Liver (tissue), 9 donors: ENCODE measurements around the gene UBE2E2. TPM values are rescaled to one million over a fixed set of nuclear protein-coding genes. Genes with fewer than 3 reads are reported as not detected.

Source experiments
- DNase-seq: peaks from one replicate; pipeline ENCODE4 v3.0.0-alpha.2; 2017; ENCODE audit warnings: low spot score
- H3K27ac ChIP-seq, 2 donors: one replicate each; pipeline ENCODE4 v1.7.0; 2013; ENCODE audit warnings: inconsistent platforms in 2 of 2, low read length in 2 of 2, control low read depth in 1 of 2, low read depth in 1 of 2, mild to moderate bottlenecking in 1 of 2
- H3K27me3 ChIP-seq, 4 donors: one replicate each; pipeline versions ENCODE4 v1.6.1 to v1.7.0; 2013; ENCODE audit warnings: low read length in 3 of 4, inconsistent platforms in 1 of 4, mild to moderate bottlenecking in 1 of 4, moderate library complexity in 1 of 4; ENCODE audit not compliant: control insufficient read depth in 4 of 4, insufficient read depth in 4 of 4
- H3K36me3 ChIP-seq, 4 donors: one replicate each; pipeline versions ENCODE4 v1.6.1 to v1.7.0; 2013; ENCODE audit warnings: low read length in 3 of 4, mild to moderate bottlenecking in 3 of 4, low read depth in 1 of 4, moderate library complexity in 1 of 4; ENCODE audit not compliant: control insufficient read depth in 4 of 4, insufficient read depth in 3 of 4
- H3K4me1 ChIP-seq, 4 donors: one replicate each; pipeline versions ENCODE4 v1.6.1 to v1.7.0; 2013; ENCODE audit warnings: low read length in 3 of 4, mild to moderate bottlenecking in 3 of 4, moderate library complexity in 1 of 4; ENCODE audit not compliant: control insufficient read depth in 4 of 4, insufficient read depth in 4 of 4
- H3K4me3 ChIP-seq, 3 donors: one replicate each; pipeline versions ENCODE4 v1.6.1 to v1.7.0; 2013; ENCODE audit warnings: low read length in 3 of 3, control low read depth in 1 of 3, low read depth in 1 of 3, mild to moderate bottlenecking in 1 of 3
- H3K9ac ChIP-seq, 2 donors: one replicate each; pipeline ENCODE4 v1.7.0; 2013; ENCODE audit warnings: low read length in 2 of 2, mild to moderate bottlenecking in 2 of 2, moderate library complexity in 2 of 2, control low read depth in 1 of 2, low read depth in 1 of 2
- H3K9me3 ChIP-seq, 4 donors: one replicate each; pipeline versions ENCODE4 v1.6.1 to v1.7.0; 2013; ENCODE audit warnings: low read length in 3 of 4; ENCODE audit not compliant: control insufficient read depth in 4 of 4
- EGR1 ChIP-seq, 2 donors: IDR thresholded peaks; 2 replicates each; pipeline ENCODE4 v1.6.1; 2016 to 2018; ENCODE audit warnings: antibody characterized with exemption in 2 of 2, low read depth in 2 of 2
- FOXA1 ChIP-seq: IDR thresholded peaks from 2 replicates; pipeline ENCODE4 v1.6.1; 2016; ENCODE audit warnings: antibody characterized with exemption
- FOXA2 ChIP-seq: IDR thresholded peaks from 2 replicates; pipeline ENCODE4 v1.6.1; 2016; ENCODE audit warnings: antibody characterized with exemption
- GABPA ChIP-seq, 2 donors: IDR thresholded peaks in 1 of 2; conservative IDR thresholded peaks in 1 of 2; 2 replicates each; pipeline ENCODE4 v1.6.1; 2016; ENCODE audit warnings: antibody characterized with exemption in 2 of 2, mild to moderate bottlenecking in 1 of 2, moderate library complexity in 1 of 2
- HNF4A ChIP-seq, 2 donors: conservative IDR thresholded peaks; 2 replicates each; pipeline ENCODE4 v1.6.1; 2016; ENCODE audit warnings: antibody characterized with exemption in 2 of 2, mild to moderate bottlenecking in 2 of 2
- HNF4G ChIP-seq: IDR thresholded peaks from 2 replicates; pipeline ENCODE4 v1.6.1; 2016; ENCODE audit warnings: antibody characterized with exemption
- JUND ChIP-seq, 2 donors: IDR thresholded peaks; 2 replicates each; pipeline ENCODE4 v1.6.1; 2016; ENCODE audit warnings: antibody characterized with exemption in 2 of 2
- NR2F2 ChIP-seq: IDR thresholded peaks from 2 replicates; pipeline ENCODE4 v1.6.1; 2016; ENCODE audit warnings: antibody characterized with exemption
- RAD21 ChIP-seq, 2 donors: IDR thresholded peaks; 2 replicates each; pipeline ENCODE4 v1.6.1; 2016; ENCODE audit warnings: antibody characterized with exemption in 2 of 2, mild to moderate bottlenecking in 2 of 2
- RXRA ChIP-seq, 2 donors: IDR thresholded peaks; 2 replicates each; pipeline ENCODE4 v1.6.1; 2017 to 2018; ENCODE audit warnings: antibody characterized with exemption in 2 of 2, mild to moderate bottlenecking in 1 of 2
- SP1 ChIP-seq: IDR thresholded peaks from 2 replicates; pipeline ENCODE4 v1.6.1; 2018; ENCODE audit warnings: antibody characterized with exemption, mild to moderate bottlenecking
- TAF1 ChIP-seq: conservative IDR thresholded peaks from 2 replicates; pipeline ENCODE4 v1.6.1; 2016; ENCODE audit warnings: antibody characterized with exemption, mild to moderate bottlenecking
- YY1 ChIP-seq: IDR thresholded peaks from 2 replicates; pipeline ENCODE4 v1.6.1; 2016; ENCODE audit warnings: antibody characterized with exemption, mild to moderate bottlenecking
- WGBS: extraction: QIAGEN DNeasy Blood & Tissue Kit; methylation state at CpG from one replicate; pipeline ENCODE4 v1.1.7; 2013; 5-methylcytosine and 5-hydroxymethylcytosine counted together
- polyA plus RNA-seq, 2 donors: library from polyadenylated mRNA; stranded (reverse) in 1 of 2; unstranded in 1 of 2; fragments of 200-250 nt in 1 of 2; fragments of >200 nt in 1 of 2; fragmentation: Nextera tagmentation in 1 of 2; extraction: Ambion mirVana in 1 of 2; gene quantifications; one replicate each; pipeline versions ENCODE4 v1.2.1 to v1.2.3, GENCODE V29; 2013 to 2015
- total RNA-seq, 2 donors: library from RNA; depleted of rRNA; stranded (reverse); fragments of >200 nt; gene quantifications; one replicate each; pipeline ENCODE4 v1.2.3, GENCODE V29; 2014
- TF ChIP-seq, protein P1 (sequence below): IDR thresholded peaks from 2 replicates; pipeline ENCODE4 v1.6.1; 2016; ENCODE audit warnings: antibody characterized with exemption
- TF ChIP-seq, protein P2 (sequence below): IDR thresholded peaks from 2 replicates; pipeline ENCODE4 v1.6.1; 2016; ENCODE audit warnings: antibody characterized with exemption
- TF ChIP-seq, protein P3 (sequence below): fragments of 150-350 bp; IDR thresholded peaks from 2 replicates; pipeline ENCODE4 v1.5.1; 2017; ENCODE audit warnings: improper control_type of control experiment, low read depth, low read length; ENCODE audit not compliant: missing input control
- TF ChIP-seq, protein P4 (sequence below): IDR thresholded peaks from 2 replicates; pipeline ENCODE4 v1.6.1; 2016; ENCODE audit warnings: antibody characterized with exemption
- donor health status: healthy.
- donor health status: healthy.
- donor health status: healthy.
- donor health status: healthy.
- donor health status: healthy.

The UBE2E2 gene
- total and polyA plus RNA-seq, 4 donors, result 9.0 to 27.8 (median 16.8) TPM

DNA sequence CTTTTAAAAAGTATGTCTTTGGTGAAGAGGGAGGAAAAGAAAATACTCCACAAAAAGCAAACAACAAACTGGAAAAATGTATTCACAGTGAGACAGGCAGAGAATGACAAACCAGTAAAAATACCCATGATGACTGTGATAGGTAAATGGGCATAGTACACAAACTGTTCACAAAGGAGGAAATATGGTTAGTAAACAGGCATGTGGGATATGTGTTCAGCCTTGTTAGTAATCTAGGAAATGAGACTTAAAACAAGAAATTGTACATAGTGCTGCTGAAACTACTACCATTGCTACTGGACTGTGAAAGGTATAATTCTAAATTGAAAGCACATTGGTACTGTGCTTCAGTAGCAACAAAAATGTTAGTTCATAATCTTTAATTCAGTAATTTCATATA, 50.1 kb downstream of the UBE2E2 start:
- Histone ChIP-seq H3K9ac (no peak overlapping the region), H3K36me3 (no peaks in the 10 kb centered on the region), H3K27me3 (no peaks in the 10 kb centered on the region), H3K4me1 (peaks cover 4 to 23% (median 9%) of the 10 kb centered on the region in 4 donors), H3K4me3 (no peak overlapping the region), H3K27ac (no peak overlapping the region), H3K9me3 (no peaks in the 10 kb centered on the region)
- TF ChIP-seq, protein P1, sequence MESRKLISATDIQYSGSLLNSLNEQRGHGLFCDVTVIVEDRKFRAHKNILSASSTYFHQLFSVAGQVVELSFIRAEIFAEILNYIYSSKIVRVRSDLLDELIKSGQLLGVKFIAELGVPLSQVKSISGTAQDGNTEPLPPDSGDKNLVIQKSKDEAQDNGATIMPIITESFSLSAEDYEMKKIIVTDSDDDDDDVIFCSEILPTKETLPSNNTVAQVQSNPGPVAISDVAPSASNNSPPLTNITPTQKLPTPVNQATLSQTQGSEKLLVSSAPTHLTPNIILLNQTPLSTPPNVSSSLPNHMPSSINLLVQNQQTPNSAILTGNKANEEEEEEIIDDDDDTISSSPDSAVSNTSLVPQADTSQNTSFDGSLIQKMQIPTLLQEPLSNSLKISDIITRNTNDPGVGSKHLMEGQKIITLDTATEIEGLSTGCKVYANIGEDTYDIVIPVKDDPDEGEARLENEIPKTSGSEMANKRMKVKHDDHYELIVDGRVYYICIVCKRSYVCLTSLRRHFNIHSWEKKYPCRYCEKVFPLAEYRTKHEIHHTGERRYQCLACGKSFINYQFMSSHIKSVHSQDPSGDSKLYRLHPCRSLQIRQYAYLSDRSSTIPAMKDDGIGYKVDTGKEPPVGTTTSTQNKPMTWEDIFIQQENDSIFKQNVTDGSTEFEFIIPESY, result no peak
- TF ChIP-seq SP1 (no peak), FOXA2 (no peak), EGR1 (IDR thresholded peaks at IDR 0.05; ENCODE audit: low read depth in 2 of 2) (no peak)
- TF ChIP-seq, protein P2, sequence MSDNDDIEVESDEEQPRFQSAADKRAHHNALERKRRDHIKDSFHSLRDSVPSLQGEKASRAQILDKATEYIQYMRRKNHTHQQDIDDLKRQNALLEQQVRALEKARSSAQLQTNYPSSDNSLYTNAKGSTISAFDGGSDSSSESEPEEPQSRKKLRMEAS, result no peak
- no peak for DNase-seq

DNA sequence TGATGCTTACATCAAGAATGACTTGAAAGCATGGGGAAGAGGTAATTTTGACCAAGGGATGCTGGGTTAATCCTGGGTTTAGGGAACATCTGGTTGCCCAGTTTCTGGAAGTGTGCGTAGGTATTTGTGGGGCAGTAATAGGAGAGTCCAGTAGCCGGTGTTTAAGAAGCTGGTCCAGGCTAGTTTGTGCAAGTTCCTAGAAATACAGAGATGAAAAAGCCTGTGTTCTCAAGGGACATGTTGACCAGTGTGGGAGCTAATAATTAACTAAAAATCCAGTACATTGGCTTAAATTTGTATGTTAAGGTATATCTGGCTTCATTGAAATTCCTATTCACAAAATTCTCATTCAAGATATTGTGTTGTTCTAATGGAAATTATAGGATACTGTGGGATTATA, 51.2 kb downstream of the UBE2E2 start:
- DNase-seq, result no peak

DNA sequence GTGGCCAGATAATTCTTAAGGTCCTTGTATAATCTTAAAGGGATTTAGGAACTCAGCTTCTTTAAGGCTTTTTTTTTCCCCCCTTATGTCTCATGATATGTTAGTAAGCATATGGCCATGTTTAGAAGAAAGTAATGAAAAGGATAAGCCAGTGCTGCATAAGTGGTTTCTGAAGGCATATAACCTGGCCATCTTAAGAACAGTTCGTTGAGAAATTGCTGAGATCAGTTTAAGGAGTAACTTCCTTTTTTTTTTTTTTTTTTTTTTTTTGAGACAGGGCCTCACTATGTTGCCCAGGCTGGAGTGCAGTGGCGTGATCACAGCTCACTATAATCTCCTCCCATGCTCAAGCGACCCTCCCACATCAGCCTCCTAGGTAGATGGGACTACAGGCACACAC, 51.7 kb downstream of the UBE2E2 start:
- DNase-seq, result no peak

More for the DNA sequence above, 51.2 kb downstream of the UBE2E2 start:
- Histone ChIP-seq H3K36me3 (no peaks in the 10 kb centered on the region), H3K27me3 (no peaks in the 10 kb centered on the region), H3K27ac (no peak overlapping the region), H3K4me1 (peaks cover 4 to 23% (median 9%) of the 10 kb centered on the region in 4 donors), H3K4me3 (no peak overlapping the region), H3K9ac (no peak overlapping the region), H3K9me3 (no peaks in the 10 kb centered on the region)
- 52% methylated on average over 2 of the region's 2 CpGs for WGBS
- TF ChIP-seq RXRA (IDR thresholded peaks at IDR 0.05) (no peak), YY1 (no peak), HNF4A (conservative IDR thresholded peaks at IDR 0.05) (no peak), NR2F2 (no peak), EGR1 (IDR thresholded peaks at IDR 0.05; ENCODE audit: low read depth in 2 of 2) (no peak), FOXA2 (no peak), TAF1 (no peak), JUND (IDR thresholded peaks at IDR 0.05) (no peak), HNF4G (no peak)
- TF ChIP-seq, protein P2, result no peak
- TF ChIP-seq, protein P3, sequence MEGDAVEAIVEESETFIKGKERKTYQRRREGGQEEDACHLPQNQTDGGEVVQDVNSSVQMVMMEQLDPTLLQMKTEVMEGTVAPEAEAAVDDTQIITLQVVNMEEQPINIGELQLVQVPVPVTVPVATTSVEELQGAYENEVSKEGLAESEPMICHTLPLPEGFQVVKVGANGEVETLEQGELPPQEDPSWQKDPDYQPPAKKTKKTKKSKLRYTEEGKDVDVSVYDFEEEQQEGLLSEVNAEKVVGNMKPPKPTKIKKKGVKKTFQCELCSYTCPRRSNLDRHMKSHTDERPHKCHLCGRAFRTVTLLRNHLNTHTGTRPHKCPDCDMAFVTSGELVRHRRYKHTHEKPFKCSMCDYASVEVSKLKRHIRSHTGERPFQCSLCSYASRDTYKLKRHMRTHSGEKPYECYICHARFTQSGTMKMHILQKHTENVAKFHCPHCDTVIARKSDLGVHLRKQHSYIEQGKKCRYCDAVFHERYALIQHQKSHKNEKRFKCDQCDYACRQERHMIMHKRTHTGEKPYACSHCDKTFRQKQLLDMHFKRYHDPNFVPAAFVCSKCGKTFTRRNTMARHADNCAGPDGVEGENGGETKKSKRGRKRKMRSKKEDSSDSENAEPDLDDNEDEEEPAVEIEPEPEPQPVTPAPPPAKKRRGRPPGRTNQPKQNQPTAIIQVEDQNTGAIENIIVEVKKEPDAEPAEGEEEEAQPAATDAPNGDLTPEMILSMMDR, result no peak
- TF ChIP-seq, protein P4, sequence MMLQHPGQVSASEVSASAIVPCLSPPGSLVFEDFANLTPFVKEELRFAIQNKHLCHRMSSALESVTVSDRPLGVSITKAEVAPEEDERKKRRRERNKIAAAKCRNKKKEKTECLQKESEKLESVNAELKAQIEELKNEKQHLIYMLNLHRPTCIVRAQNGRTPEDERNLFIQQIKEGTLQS, result no peak

More for the DNA sequence above, 51.7 kb downstream of the UBE2E2 start:
- peaks cover 4 to 23% (median 9%) of the 10 kb centered on the region in 4 donors for H3K4me1 ChIP-seq
- no peaks in the 10 kb centered on the region for H3K27me3 ChIP-seq
- H3K9ac ChIP-seq, result no peak overlapping the region
- no peaks in the 10 kb centered on the region for H3K9me3 ChIP-seq
- 85% methylated on average over 3 of the region's 3 CpGs for WGBS
- H3K36me3 ChIP-seq, result no peaks in the 10 kb centered on the region
- no peak overlapping the region for H3K4me3 ChIP-seq
- no peak overlapping the region for H3K27ac ChIP-seq
- TF ChIP-seq RXRA (IDR thresholded peaks at IDR 0.05) (no peak), YY1 (no peak), FOXA1 (no peak), NR2F2 (no peak), RAD21 (IDR thresholded peaks at IDR 0.05) (no peak), FOXA2 (no peak), GABPA (IDR thresholded peaks at IDR 0.05 in 1 of 2, conservative IDR thresholded peaks at IDR 0.05 in 1 of 2) (no peak)
- TF ChIP-seq, protein P2, result no peak
- TF ChIP-seq, protein P1, result no peak
- TF ChIP-seq, protein P4, result no peak
